Upper lobe of right lung (tissue), 1 donor: ENCODE measurements around the gene ZBED5. TPM values are rescaled to one million over a fixed set of nuclear protein-coding genes. Genes with fewer than 3 reads are reported as not detected.

ENCODE experiments used
- ATAC-seq: fragments of 200-7000 bp; cut with Tn5 transposase; one replicate; pipeline ENCODE4 v1.9.1; 2020; ENCODE audit warnings: mild to moderate bottlenecking, moderate library complexity
- DNase-seq: peaks from one replicate; pipeline ENCODE4 v3.0.0-alpha.2; 2020
- H3K27ac ChIP-seq: fragments of 200-600 bp; one replicate; pipeline ENCODE4 v1.8.0; 2022
- H3K27me3 ChIP-seq: fragments of 200-600 bp; one replicate; pipeline ENCODE4 v1.8.0; 2022; ENCODE audit warnings: mild to moderate bottlenecking
- H3K36me3 ChIP-seq: fragments of 200-600 bp; one replicate; pipeline ENCODE4 v1.8.0; 2022
- H3K4me1 ChIP-seq: fragments of 200-600 bp; one replicate; pipeline ENCODE4 v1.8.0; 2022
- H3K4me3 ChIP-seq: fragments of 200-600 bp; one replicate; pipeline ENCODE4 v1.8.0; 2022; ENCODE audit warnings: mild to moderate bottlenecking
- H3K9me3 ChIP-seq: fragments of 200-600 bp; one replicate; pipeline ENCODE4 v1.8.0; 2022
- intact Hi-C: fragments of 100-400 bp; cut with DNase I; formaldehyde crosslinking; loops from one replicate; pipeline ENCODE4 v1.11.0; 2022
- total RNA-seq: library from RNA; stranded (reverse); fragmentation: NEBNext Ultra II Directional; extraction: Animal tissue kit (Norgen Biotek cat#: 25700); gene quantifications from one replicate; pipeline ENCODE4 v1.2.1, GENCODE V29; 2021
- TF ChIP-seq, protein P1 (sequence below): fragments of 200-600 bp; IDR thresholded peaks from one replicate; pipeline ENCODE4 v1.8.0; 2022; ENCODE audit warnings: antibody characterized with exemption
- donor health status: DM: no; HTN: yes; CAD: no; lungs with severe emphysema.

ZBED5 gene
- total RNA-seq, 1 donor from 2014 or later = 37.6 TPM

DNA sequence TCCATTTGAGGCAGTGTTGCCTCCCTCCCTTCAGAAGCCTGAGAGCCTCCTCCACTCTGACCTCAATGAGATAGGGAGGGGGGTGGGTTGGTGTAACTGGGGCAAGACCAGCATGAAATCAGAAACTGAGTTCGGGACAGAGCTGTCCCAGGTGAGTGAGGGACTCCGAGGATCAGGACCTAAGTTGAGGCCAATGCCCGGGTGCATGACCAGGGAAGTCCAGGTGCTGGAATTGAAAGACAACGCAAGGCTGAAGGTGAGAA, 40.8 kb upstream of the ZBED5 start:
- TF ChIP-seq, protein P1, sequence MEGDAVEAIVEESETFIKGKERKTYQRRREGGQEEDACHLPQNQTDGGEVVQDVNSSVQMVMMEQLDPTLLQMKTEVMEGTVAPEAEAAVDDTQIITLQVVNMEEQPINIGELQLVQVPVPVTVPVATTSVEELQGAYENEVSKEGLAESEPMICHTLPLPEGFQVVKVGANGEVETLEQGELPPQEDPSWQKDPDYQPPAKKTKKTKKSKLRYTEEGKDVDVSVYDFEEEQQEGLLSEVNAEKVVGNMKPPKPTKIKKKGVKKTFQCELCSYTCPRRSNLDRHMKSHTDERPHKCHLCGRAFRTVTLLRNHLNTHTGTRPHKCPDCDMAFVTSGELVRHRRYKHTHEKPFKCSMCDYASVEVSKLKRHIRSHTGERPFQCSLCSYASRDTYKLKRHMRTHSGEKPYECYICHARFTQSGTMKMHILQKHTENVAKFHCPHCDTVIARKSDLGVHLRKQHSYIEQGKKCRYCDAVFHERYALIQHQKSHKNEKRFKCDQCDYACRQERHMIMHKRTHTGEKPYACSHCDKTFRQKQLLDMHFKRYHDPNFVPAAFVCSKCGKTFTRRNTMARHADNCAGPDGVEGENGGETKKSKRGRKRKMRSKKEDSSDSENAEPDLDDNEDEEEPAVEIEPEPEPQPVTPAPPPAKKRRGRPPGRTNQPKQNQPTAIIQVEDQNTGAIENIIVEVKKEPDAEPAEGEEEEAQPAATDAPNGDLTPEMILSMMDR = no peak
- Histone ChIP-seq H3K36me3 (no peaks in the 10 kb centered on the region), H3K9me3 (no peaks in the 10 kb centered on the region), H3K27ac (peak overlapping the region; percentile 90), H3K4me3 (peak overlapping the region; percentile 25), H3K4me1 (peaks cover 37% of the 10 kb centered on the region), H3K27me3 (no peaks in the 10 kb centered on the region)
- no peak for ATAC-seq
- DNase-seq = no peak
- intact Hi-C loops = no loop called here

- no peaks in the 10 kb centered on the region for H3K27me3 ChIP-seq
- peak overlapping the region; percentile 90 for H3K27ac ChIP-seq
- DNase-seq (no peak), ATAC-seq (peak; percentile 13)
- TF ChIP-seq, protein P1 = no peak
- intact Hi-C loops = no loop called here
- H3K36me3 ChIP-seq = no peaks in the 10 kb centered on the region
- peak overlapping the region; percentile 25 for H3K4me3 ChIP-seq
- peaks cover 37% of the 10 kb centered on the region for H3K4me1 ChIP-seq
- no peaks in the 10 kb centered on the region for H3K9me3 ChIP-seq
These were observed 40.3 kb upstream of the ZBED5 start for GRCh38 chr11:10898003-10898762.

GRCh38 chr11:10897150-10897549, 39.3 kb upstream of the ZBED5 start:
- no peaks in the 10 kb centered on the region for H3K36me3 ChIP-seq
- H3K27me3 ChIP-seq = no peaks in the 10 kb centered on the region
- peaks cover 27% of the 10 kb centered on the region for H3K4me1 ChIP-seq
- TF ChIP-seq, protein P1 = no peak
- H3K9me3 ChIP-seq = no peaks in the 10 kb centered on the region
- ATAC-seq (no peak), DNase-seq (no peak)
- no peak overlapping the region for H3K27ac ChIP-seq
- intact Hi-C loops = no loop called here
- H3K4me3 ChIP-seq = no peak overlapping the region

- Histone ChIP-seq H3K4me3 (no peak overlapping the region), H3K4me1 (peaks cover 22% of the 10 kb centered on the region), H3K9me3 (no peaks in the 10 kb centered on the region), H3K27ac (no peak overlapping the region), H3K36me3 (no peaks in the 10 kb centered on the region), H3K27me3 (no peaks in the 10 kb centered on the region)
- intact Hi-C loops = no loop called here
- DNase-seq (no peak), ATAC-seq (no peak)
- TF ChIP-seq, protein P1 = no peak
These were observed 38.6 kb upstream of the ZBED5 start for GRCh38 chr11:10896493-10896892.

GRCh38 chr11:10895285-10895684, 37.4 kb upstream of the ZBED5 start:
- ATAC-seq = no peak

More at GRCh38 chr11:10895285-10895684, 37.4 kb upstream of the ZBED5 start:
- intact Hi-C loops = no loop called here
- Histone ChIP-seq H3K4me1 (peaks cover 14% of the 10 kb centered on the region), H3K9me3 (no peaks in the 10 kb centered on the region), H3K36me3 (no peaks in the 10 kb centered on the region), H3K4me3 (no peak overlapping the region), H3K27me3 (no peaks in the 10 kb centered on the region), H3K27ac (no peak overlapping the region)
- DNase-seq = no peak
- TF ChIP-seq, protein P1 = no peak
